SK-N-SH (cell line): ENCODE data around the gene TAS2R9. TPM values are rescaled to one million over a fixed set of nuclear protein-coding genes. Genes with fewer than 3 reads are reported as not detected.

ENCODE experiments used
- CTCF ChIA-PET: fragments of 300-600, 350-600 bp; formaldehyde crosslinking; extraction: SDS; loops from one replicate; lab custom pipeline; 2021; lab: Yijun Ruan, JAX
- POLR2A ChIA-PET: fragments of 350-600 bp; sonication (Branson Sonifier 250); formaldehyde crosslinking; extraction: SDS; loops from one replicate; lab custom pipeline; 2020; ENCODE audit warnings: antibody characterized with exemption, inconsistent platforms; lab: Yijun Ruan, JAX
- DNase-seq: peaks from one replicate; pipeline ENCODE4 v3.0.0; 2012
- H2AFZ ChIP-seq: fragments of 200-600 bp; sonication (generic); 2 replicates; pipeline ENCODE4 v1.8.1; 2016; ENCODE audit warnings: antibody characterized with exemption, mild to moderate bottlenecking, low read depth
- H3F3A ChIP-seq: fragments of 200-600 bp; sonication (generic); replicated peaks from 2 replicates; pipeline ENCODE3; 2016; ENCODE audit warnings: antibody characterized with exemption, mild to moderate bottlenecking; ENCODE audit not compliant: insufficient read depth
- H3K27ac ChIP-seq, 2 experiments: fragments of 200-500 bp in 1 of 2; fragments of 200-600 bp in 1 of 2; sonication (Bioruptor generic) in 1 of 2; sonication (generic), shearing (Covaris generic) in 1 of 2; 2 replicates each; pipeline versions ENCODE4 v1.5.1 to v1.6.1; 2014 to 2016; ENCODE audit warnings: low read depth in 2 of 2, inconsistent platforms in 1 of 2, low read length in 1 of 2, mild to moderate bottlenecking in 1 of 2, mixed read lengths in 1 of 2
- H3K27me3 ChIP-seq: fragments of 200-600 bp; sonication (generic), shearing (Covaris generic); 2 replicates; pipeline ENCODE4 v1.6.1; 2016; ENCODE audit warnings: mixed run types; ENCODE audit not compliant: insufficient read depth
- H3K36me3 ChIP-seq, 2 experiments: fragments of 200-500 bp in 1 of 2; fragments of 200-600 bp in 1 of 2; sonication (Bioruptor generic) in 1 of 2; sonication (generic) in 1 of 2; replicated peaks in 1 of 2; 2 replicates each; pipeline versions ENCODE3 to v1.5.1; 2014 to 2016; ENCODE audit warnings: low read length in 1 of 2, mild to moderate bottlenecking in 1 of 2; ENCODE audit not compliant: insufficient read depth in 2 of 2, control insufficient read depth in 1 of 2
- H3K4me1 ChIP-seq, 2 experiments: fragments of 200-500 bp in 1 of 2; fragments of 200-600 bp in 1 of 2; sonication (Bioruptor generic) in 1 of 2; sonication (generic), shearing (Covaris generic) in 1 of 2; 2 replicates each; pipeline versions ENCODE4 v1.5.1 to v1.6.1; 2014 to 2016; ENCODE audit warnings: low read depth in 1 of 2, low read length in 1 of 2, mixed run types in 1 of 2; ENCODE audit not compliant: insufficient read depth in 2 of 2, control insufficient read depth in 1 of 2
- H3K4me2 ChIP-seq: fragments of 200-600 bp; sonication (generic), shearing (Covaris generic); 2 replicates; pipeline ENCODE4 v1.6.1; 2017; ENCODE audit warnings: mixed run types
- H3K4me3 ChIP-seq, 2 experiments: fragments of 200-500 bp in 1 of 2; fragments of 200-600 bp in 1 of 2; sonication (Bioruptor generic) in 1 of 2; sonication (generic), shearing (Covaris generic) in 1 of 2; 2 replicates each; pipeline versions ENCODE4 v1.5.1 to v1.8.1; 2014 to 2016; ENCODE audit warnings: low read depth in 2 of 2, inconsistent platforms in 1 of 2, low read length in 1 of 2, mild to moderate bottlenecking in 1 of 2, mixed read lengths in 1 of 2, moderate library complexity in 1 of 2
- H3K79me2 ChIP-seq: fragments of 200-600 bp; sonication (generic); 2 replicates; pipeline ENCODE4 v1.8.1; 2017; ENCODE audit warnings: mild to moderate bottlenecking; ENCODE audit not compliant: insufficient read depth
- H3K9ac ChIP-seq: fragments of 200-600 bp; sonication (generic); 2 replicates; pipeline ENCODE4 v1.6.1; 2017; ENCODE audit warnings: mixed run types
- H3K9me2 ChIP-seq: fragments of 200-600 bp; sonication (generic); 2 replicates; pipeline ENCODE4 v1.6.1; 2017; ENCODE audit warnings: mixed run types
- H3K9me3 ChIP-seq: fragments of 200-600 bp; sonication (generic); 2 replicates; pipeline ENCODE4 v1.6.1; 2017; ENCODE audit warnings: mixed run types, mild to moderate bottlenecking, moderate library complexity
- H4K20me1 ChIP-seq: fragments of 200-600 bp; sonication (generic); 2 replicates; pipeline ENCODE4 v1.6.1; 2017; ENCODE audit warnings: mild to moderate bottlenecking, mixed run types; ENCODE audit not compliant: insufficient read depth
- CHD2 ChIP-seq: fragments of 150-350 bp; IDR thresholded peaks from 2 replicates; pipeline ENCODE4 v1.6.1; 2018; ENCODE audit warnings: low read length; ENCODE audit not compliant: partially characterized antibody
- ELF1 ChIP-seq: IDR thresholded peaks from 2 replicates; pipeline ENCODE4 v1.4.0; 2012
- FOSL2 ChIP-seq: IDR thresholded peaks from 2 replicates; pipeline ENCODE4 v1.4.0; 2012; ENCODE audit warnings: low read depth, mild to moderate bottlenecking, moderate library complexity, borderline replicate concordance
- FOXJ3 ChIP-seq: sonication (generic); formaldehyde crosslinking; IDR thresholded peaks from 2 replicates; pipeline ENCODE4 v1.5.1; 2020; ENCODE audit warnings: mild to moderate bottlenecking, missing genetic modification reagents
- FOXM1 ChIP-seq: IDR thresholded peaks from 2 replicates; pipeline ENCODE4 v1.4.0; 2012; ENCODE audit warnings: low read depth, mild to moderate bottlenecking
- GABPA ChIP-seq: IDR thresholded peaks from 2 replicates; pipeline ENCODE4 v1.4.0; 2012; ENCODE audit warnings: low read depth, mild to moderate bottlenecking
- GATA2 ChIP-seq: sonication (generic); formaldehyde crosslinking; IDR thresholded peaks from 2 replicates; pipeline ENCODE4 v1.5.0; 2020; ENCODE audit warnings: mild to moderate bottlenecking, missing genetic modification reagents
- IRF3 ChIP-seq: fragments of 150-350 bp; IDR thresholded peaks from 2 replicates; pipeline ENCODE4 v1.6.1; 2016; ENCODE audit warnings: mild to moderate bottlenecking, low read depth, low read length
- JUND ChIP-seq: IDR thresholded peaks from 2 replicates; pipeline ENCODE4 v1.4.0; 2012
- MAX ChIP-seq: IDR thresholded peaks from 2 replicates; pipeline ENCODE4 v1.4.0; 2012; ENCODE audit warnings: low read depth
- MXI1 ChIP-seq: IDR thresholded peaks from 2 replicates; pipeline ENCODE4 v1.6.1; 2012; ENCODE audit warnings: mild to moderate bottlenecking, low read depth, low read length, improper control_type of control experiment
- NFIC ChIP-seq: IDR thresholded peaks from 2 replicates; pipeline ENCODE4 v1.4.0; 2012; ENCODE audit warnings: borderline replicate concordance
- POLR2AphosphoS5 ChIP-seq: IDR thresholded peaks from 2 replicates; pipeline ENCODE4 v1.6.1; 2012; ENCODE audit warnings: low read depth, low read length
- REST ChIP-seq: IDR thresholded peaks from 2 replicates; pipeline ENCODE4 v1.6.1; 2012; ENCODE audit warnings: mild to moderate bottlenecking, low read depth, low read length, moderate library complexity
- RFX5 ChIP-seq: IDR thresholded peaks from 2 replicates; pipeline ENCODE4 v1.6.1; 2012; ENCODE audit warnings: mild to moderate bottlenecking, improper control_type of control experiment, low read length
- TCF12 ChIP-seq: IDR thresholded peaks from 2 replicates; pipeline ENCODE4 v1.4.0; 2012
- TEAD4 ChIP-seq: IDR thresholded peaks from 2 replicates; pipeline ENCODE4 v1.4.0; 2012; ENCODE audit warnings: mild to moderate bottlenecking, borderline replicate concordance; ENCODE audit not compliant: insufficient read depth
- ZBTB33 ChIP-seq: IDR thresholded peaks from 2 replicates; pipeline ENCODE4 v1.4.0; 2012; ENCODE audit warnings: low read depth, borderline replicate concordance
- WGBS: methylation state at CpG from one replicate; pipeline ENCODE4 v1.1.6; 2017; ENCODE audit warnings: low lambda C conversion rate; 5-methylcytosine and 5-hydroxymethylcytosine counted together
- polyA plus RNA-seq, 3 experiments: library from polyadenylated mRNA; depleted of rRNA; stranded (reverse); fragments of >200 nt; gene quantifications; 2 replicates each; pipeline ENCODE4 v1.2.3, GENCODE V29; 2012

Gene TAS2R9
- polyA plus RNA-seq, 1 of the 3 experiments (the other 2 are of a cell fraction) = not detected

GRCh38 chr12:10849425-10849878, 39.5 kb upstream of the TAS2R9 start, which contains the start of gene PRR4 (continued):
- TF ChIP-seq ZBTB33 (no peak), CHD2 (no peak), FOSL2 (no peak), NFIC (no peak), ELF1 (no peak), FOXM1 (no peak), IRF3 (no peak), GABPA (no peak), JUND (no peak), RFX5 (no peak)
- TF ChIP-seq, all 33 proteins: peak for 0

- Histone ChIP-seq H3K4me2 (no peak overlapping the region), H3F3A (no peaks in the 10 kb centered on the region), H3K4me3 (no peak overlapping the region), H3K9me3 (no peaks in the 10 kb centered on the region), H2AFZ (no peak overlapping the region), H3K9ac (no peak overlapping the region), H3K36me3 (peaks cover 5 to 22% of the 10 kb centered on the region in 2 experiments), H3K27ac (no peak overlapping the region), H4K20me1 (no peaks in the 10 kb centered on the region), H3K27me3 (no peaks in the 10 kb centered on the region), H3K4me1 (no peaks in the 10 kb centered on the region), H3K9me2 (no peaks in the 10 kb centered on the region), H3K79me2 (no peaks in the 10 kb centered on the region)
- WGBS = 50% methylated on average over 2 of the region's 2 CpGs
- CTCF ChIA-PET = no interaction called here
- POLR2A ChIA-PET = no interaction called here
- TF ChIP-seq REST (no peak), POLR2AphosphoS5 (no peak), MAX (no peak), TCF12 (no peak), GATA2 (CRISPR knock-in tag) (no peak), FOXM1 (no peak), ZBTB33 (no peak), MXI1 (no peak), JUND (no peak), CHD2 (no peak), TEAD4 (no peak), FOXJ3 (CRISPR knock-in tag) (no peak), NFIC (no peak)
- DNase-seq = no peak
Measured at GRCh38 chr12:10847744-10848143, 37.8 kb upstream of the TAS2R9 start.
